MM.1S (cell line): ENCODE measurements around the gene ZNF561.

Experiments used
- DNase-seq: peaks from one replicate; pipeline ENCODE4 v3.0.0-alpha.2; 2015
- H2AFZ ChIP-seq: fragments of 300-600 bp; sonication (generic); 2 replicates; pipeline ENCODE4 v1.6.0; 2016; ENCODE audit warnings: antibody characterized with exemption, low read length
- H3F3A ChIP-seq: fragments of 300-600 bp; sonication (generic); 2 replicates; pipeline ENCODE4 v1.6.1; 2016; ENCODE audit warnings: mild to moderate bottlenecking, antibody characterized with exemption, low read length, moderate library complexity, mixed read lengths; ENCODE audit not compliant: insufficient read depth
- H3K27ac ChIP-seq: fragments of 300-600 bp; sonication (generic); 2 replicates; pipeline ENCODE4 v1.5.1; 2016; ENCODE audit warnings: mild to moderate bottlenecking, low read length
- H3K27me3 ChIP-seq: fragments of 300-600 bp; sonication (generic); replicated peaks from 2 replicates; pipeline ENCODE4 v1.6.0; 2016; ENCODE audit warnings: low read length; ENCODE audit not compliant: insufficient read depth
- H3K36me3 ChIP-seq: fragments of 300-600 bp; sonication (generic); replicated peaks from 2 replicates; pipeline ENCODE4 v1.6.1; 2016; ENCODE audit warnings: mild to moderate bottlenecking, low read length, mixed read lengths; ENCODE audit not compliant: insufficient read depth
- H3K4me1 ChIP-seq: fragments of 300-600 bp; sonication (generic); 2 replicates; pipeline ENCODE4 v1.6.1; 2016; ENCODE audit warnings: low read length, mixed read lengths
- H3K4me2 ChIP-seq: fragments of 300-600 bp; sonication (generic); 2 replicates; pipeline ENCODE4 v1.6.0; 2016; ENCODE audit warnings: low read depth, low read length
- H3K4me3 ChIP-seq: fragments of 300-600 bp; sonication (generic); 2 replicates; pipeline ENCODE4 v1.5.1; 2016; ENCODE audit warnings: low read length, mixed read lengths
- H3K79me2 ChIP-seq: fragments of 300-600 bp; sonication (generic); 2 replicates; pipeline ENCODE4 v1.6.1; 2016; ENCODE audit warnings: mixed run types, low read length, mixed read lengths
- H3K9ac ChIP-seq: fragments of 300-600 bp; sonication (generic); 2 replicates; pipeline ENCODE4 v1.6.1; 2016; ENCODE audit warnings: low read length, mixed read lengths
- H3K9me2 ChIP-seq: fragments of 300-600 bp; sonication (generic); replicated peaks from 2 replicates; pipeline ENCODE4 v1.6.1; 2016; ENCODE audit warnings: mild to moderate bottlenecking, low read length, mixed read lengths; ENCODE audit not compliant: insufficient read depth
- H3K9me3 ChIP-seq: fragments of 300-600 bp; sonication (generic); replicated peaks from 2 replicates; pipeline ENCODE4 v1.6.1; 2016; ENCODE audit warnings: mild to moderate bottlenecking, low read length, mixed read lengths; ENCODE audit not compliant: insufficient read depth
- H4K20me1 ChIP-seq: fragments of 300-600 bp; sonication (generic); 2 replicates; pipeline ENCODE4 v1.6.1; 2016; ENCODE audit warnings: mild to moderate bottlenecking, low read length, moderate library complexity, mixed read lengths; ENCODE audit not compliant: insufficient read depth
- CTCF ChIP-seq: fragments of 300-600 bp; sonication (generic); IDR thresholded peaks from 2 replicates; pipeline ENCODE4 v1.5.1; 2016; ENCODE audit warnings: antibody characterized with exemption, low read length, mixed read lengths
- EZH2 ChIP-seq: fragments of 300-600 bp; sonication (generic); optimal IDR thresholded peaks from 2 replicates; pipeline ENCODE3; 2017; ENCODE audit warnings: low read depth, mild to moderate bottlenecking, antibody characterized with exemption, low read length, mixed read lengths
- EZH2phosphoT487 ChIP-seq: fragments of 300-600 bp; sonication (generic); IDR thresholded peaks from 2 replicates; pipeline ENCODE4 v1.6.1; 2018; ENCODE audit warnings: antibody characterized with exemption, low read length

ZNF561 gene

GRCh38 chr19:9621156-9622037, at the start of gene ZNF561:
Gene ZNF561 (minus strand): TSS chr19:9621232. CDS start chr19:9619456, 1,776 bp downstream.
- H3K9ac ChIP-seq, result peak within 1 kb of the TSS; percentile 82
- no peaks in the 10 kb centered on the region for H3K9me2 ChIP-seq
- 0 out of 2 replicates have a peak, but pooled peaks cover 3% of the 10 kb centered on the region for H3K79me2 ChIP-seq
- H4K20me1 ChIP-seq, result no peaks in the 10 kb centered on the region
- no peaks in the 10 kb centered on the region for H3K9me3 ChIP-seq
- peak within 1 kb of the TSS; percentile 27 for H3K4me2 ChIP-seq
- peak within 1 kb of the TSS; percentile 70; the same call in 1 of the 2 replicates for H3K27ac ChIP-seq
- DNase-seq, result peak; percentile 80
- 0 out of 2 replicates have a peak, but pooled peaks cover 6% of the 10 kb centered on the region for H3K4me1 ChIP-seq
- no peaks in the 10 kb centered on the region for H3K27me3 ChIP-seq
- no peaks in the 10 kb centered on the region for H3F3A ChIP-seq
- peak within 1 kb of the TSS; percentile 92 for H2AFZ ChIP-seq
- H3K36me3 ChIP-seq, result no peaks in the 10 kb centered on the region
- H3K4me3 ChIP-seq, result peak within 1 kb of the TSS; percentile 75
- TF ChIP-seq CTCF, result no peak
- TF ChIP-seq EZH2, result no peak
- TF ChIP-seq EZH2phosphoT487, result no peak

- no peaks in the 10 kb centered on the region for H4K20me1 ChIP-seq
- no peak overlapping the region for H3K4me2 ChIP-seq
- no peaks in the 10 kb centered on the region for H3K9me3 ChIP-seq
- no peaks in the 10 kb centered on the region for H3F3A ChIP-seq
- no peak for DNase-seq
- 0 out of 2 replicates have a peak, but pooled peaks cover 3% of the 10 kb centered on the region for H3K36me3 ChIP-seq
- no peak for TF ChIP-seq EZH2phosphoT487
- no peak for TF ChIP-seq EZH2
- no peak for TF ChIP-seq CTCF
- H3K4me3 ChIP-seq, result no peak overlapping the region
- H3K9me2 ChIP-seq, result no peaks in the 10 kb centered on the region
- no peak overlapping the region for H3K27ac ChIP-seq
- H3K79me2 ChIP-seq, result peaks cover 99% of the 10 kb centered on the region
- no peaks in the 10 kb centered on the region for H3K4me1 ChIP-seq
- no peak overlapping the region for H2AFZ ChIP-seq
- H3K9ac ChIP-seq, result no peak overlapping the region
- H3K27me3 ChIP-seq, result no peaks in the 10 kb centered on the region
Observed at GRCh38 chr19:9668544-9668943, 47.5 kb upstream of the ZNF561 start.

- no peaks in the 10 kb centered on the region for H3F3A ChIP-seq
Observed at GRCh38 chr19:9667898-9668297, 46.9 kb upstream of the ZNF561 start.

More at GRCh38 chr19:9667898-9668297, 46.9 kb upstream of the ZNF561 start:
- Histone ChIP-seq H3K9me2 (no peaks in the 10 kb centered on the region), H3K79me2 (peaks cover 97% of the 10 kb centered on the region), H3K9me3 (no peaks in the 10 kb centered on the region), H4K20me1 (no peaks in the 10 kb centered on the region), H3K4me2 (no peak overlapping the region), H3K27me3 (no peaks in the 10 kb centered on the region), H3K9ac (no peak overlapping the region), H3K27ac (no peak overlapping the region), H3K4me3 (no peak overlapping the region), H3K4me1 (no peaks in the 10 kb centered on the region), H2AFZ (no peak overlapping the region), H3K36me3 (no peaks in the 10 kb centered on the region)
- TF ChIP-seq CTCF (no peak), EZH2 (no peak), EZH2phosphoT487 (no peak)
- no peak for DNase-seq
